GM12878 (cell line): ENCODE measurements around the gene PRUNE1. TPM values are rescaled to one million over a fixed set of nuclear protein-coding genes. Genes with fewer than 3 reads are reported as not detected.

Experiments
- ATAC-seq: fragments of 200-7000 bp; cut with Tn5 transposase; 3 replicates; pipeline ENCODE4 v1.9.1; 2020; ENCODE audit warnings: mild to moderate bottlenecking, moderate library complexity
- BruUV-seq: library from RNA; stranded (reverse); fragments of 400-500 nt; replicated peaks from 2 replicates; lab custom pipeline; 2021; lab: Mats Ljungman, UMichigan
- CTCF ChIA-PET: fragments of 300-600 bp; sonication (Branson Sonifier 250); formaldehyde crosslinking; extraction: SDS; loops from one replicate; lab custom pipeline; 2021; ENCODE audit warnings: inconsistent platforms; lab: Yijun Ruan, JAX
- POLR2A ChIA-PET: fragments of 350-600 bp; formaldehyde crosslinking; extraction: SDS; loops from one replicate; lab custom pipeline; 2021; ENCODE audit warnings: inconsistent platforms; lab: Charles Lee
- RAD21 ChIA-PET: fragments of 300-600 bp; sonication (Branson Sonifier 250); formaldehyde crosslinking; loops from one replicate; lab custom pipeline; 2023; ENCODE audit warnings: antibody characterized with exemption; ENCODE audit not compliant: unreplicated experiment; lab: Charles Lee
- SMC1A ChIA-PET: fragments of 300-600 bp; sonication (Branson Sonifier 250); formaldehyde crosslinking; loops from one replicate; lab custom pipeline; 2023; ENCODE audit not compliant: unreplicated experiment, uncharacterized antibody; lab: Charles Lee
- DNase-seq: peaks from one replicate; pipeline ENCODE4 v3.0.0-alpha.2; 2011; ENCODE audit warnings: low read depth, low spot score
- FAIRE-seq: peaks from 3 replicates; lab custom pipeline; 2011; peaks lifted over from hg19 to GRCh38; lab: Jason Lieb, UNC
- H2AFZ ChIP-seq: 2 replicates; pipeline ENCODE4 v1.6.0; 2011; ENCODE audit warnings: low read depth, low read length, control low read depth; ENCODE audit not compliant: control insufficient read depth
- H3K27ac ChIP-seq: 2 replicates; pipeline ENCODE4 v1.5.1; 2011; ENCODE audit warnings: control low read depth; ENCODE audit not compliant: control insufficient read depth, insufficient read depth
- H3K27me3 ChIP-seq, 2 experiments: replicated peaks in 1 of 2; 2 replicates each; pipeline versions ENCODE4 v1.6.0 to v1.6.1; 2011; ENCODE audit warnings: low read length in 1 of 2; ENCODE audit not compliant: control insufficient read depth in 2 of 2, insufficient read depth in 2 of 2
- H3K36me3 ChIP-seq, 2 experiments: 2 replicates each; pipeline ENCODE4 v1.5.1; 2011; ENCODE audit warnings: low read length in 1 of 2; ENCODE audit not compliant: control insufficient read depth in 2 of 2, insufficient read depth in 2 of 2
- H3K4me1 ChIP-seq: 2 replicates; pipeline ENCODE4 v1.6.1; 2011; ENCODE audit warnings: mild to moderate bottlenecking, low read length, moderate library complexity, mixed read lengths; ENCODE audit not compliant: control insufficient read depth, insufficient read depth
- H3K4me2 ChIP-seq: 2 replicates; pipeline ENCODE4 v1.6.0; 2011; ENCODE audit warnings: control low read depth; ENCODE audit not compliant: control insufficient read depth, insufficient read depth
- H3K4me3 ChIP-seq: fragments of 200-600 bp; sonication (generic); 2 replicates; pipeline ENCODE4 v1.5.1; 2016
- H3K79me2 ChIP-seq: 2 replicates; pipeline ENCODE4 v1.6.0; 2011; ENCODE audit warnings: low read length; ENCODE audit not compliant: control insufficient read depth, insufficient read depth
- H3K9ac ChIP-seq: 2 replicates; pipeline ENCODE4 v1.8.0; 2011; ENCODE audit warnings: low read length, control low read depth, mixed read lengths; ENCODE audit not compliant: control insufficient read depth, insufficient read depth
- H3K9me3 ChIP-seq: replicated peaks from 3 replicates; pipeline ENCODE4 v1.5.1; 2011; ENCODE audit warnings: mild to moderate bottlenecking, low read length; ENCODE audit not compliant: control insufficient read depth, insufficient read depth
- H4K20me1 ChIP-seq: 2 replicates; pipeline ENCODE4 v1.6.0; 2011; ENCODE audit not compliant: control insufficient read depth, insufficient read depth
- BCL11A ChIP-seq: IDR thresholded peaks from 2 replicates; pipeline ENCODE4 v1.6.1; 2011; ENCODE audit warnings: low read depth, low read length
- CHD1 ChIP-seq: IDR thresholded peaks from 2 replicates; pipeline ENCODE4 v1.6.1; 2012; ENCODE audit warnings: low read depth, low read length, improper control_type of control experiment
- MXI1 ChIP-seq: fragments of 150-350 bp; IDR thresholded peaks from 2 replicates; pipeline ENCODE4 v1.6.1; 2011; ENCODE audit warnings: low read depth, mild to moderate bottlenecking, inconsistent platforms, low read length, improper control_type of control experiment
- MYB ChIP-seq: fragments of 150-350 bp; IDR thresholded peaks from 2 replicates; pipeline ENCODE4 v1.6.1; 2014; ENCODE audit warnings: mild to moderate bottlenecking, low read depth, low read length, borderline replicate concordance
- MYC ChIP-seq: IDR thresholded peaks from 2 replicates; pipeline ENCODE4 v1.6.1; 2011; ENCODE audit warnings: mild to moderate bottlenecking, low read length, moderate library complexity, inconsistent platforms; ENCODE audit not compliant: insufficient read depth, insufficient replicate concordance, insufficient read length, severe bottlenecking
- PAX8 ChIP-seq: fragments of 450-650 bp; IDR thresholded peaks from 2 replicates; pipeline ENCODE4 v1.6.1; 2017; ENCODE audit warnings: mild to moderate bottlenecking, moderate library complexity
- SMC3 ChIP-seq: IDR thresholded peaks from 2 replicates; pipeline ENCODE4 v1.6.1; 2011; ENCODE audit warnings: low read length, improper control_type of control experiment, borderline replicate concordance
- STAT1 ChIP-seq: fragments of 450-650 bp; conservative IDR thresholded peaks from 2 replicates; pipeline ENCODE4 v1.6.1; 2014; ENCODE audit warnings: antibody characterized with exemption, mild to moderate bottlenecking
- TCF12 ChIP-seq: IDR thresholded peaks from 2 replicates; pipeline ENCODE4 v1.6.1; 2011; ENCODE audit warnings: low read depth, mild to moderate bottlenecking, low read length
- WGBS: methylation state at CpG from one replicate; pipeline ENCODE4 v1.1.6; 2016; ENCODE audit warnings: low lambda C conversion rate; ENCODE audit not compliant: insufficient replicate concordance, insufficient coverage; ENCODE audit errors: missing lambda C conversion rate; 5-methylcytosine and 5-hydroxymethylcytosine counted together
- in situ Hi-C: fragments of 300-500 bp; cut with MboI; formaldehyde crosslinking; loops from 9 replicates; pipeline ENCODE4 v1.14.3; 2018; ENCODE audit warnings: mixed read lengths
- intact Hi-C: fragments of 100-400 bp; cut with micrococcal nuclease; formaldehyde crosslinking; loops from one replicate; pipeline ENCODE4 v1.14.2; 2022; ENCODE audit not compliant: unreplicated experiment
- polyA plus RNA-seq, 11 experiments: library from polyadenylated mRNA; depleted of rRNA in 4 of 11; unstranded in 6 of 11; stranded (reverse) in 5 of 11; fragments of >200 nt; fragmentation: Nextera tagmentation in 4 of 11; fragmentation: Illumina TruSeq in 1 of 11; extraction: Ambion mirVana in 4 of 11; extraction: Trizol in 1 of 11; gene quantifications; 1 replicate in 1 of 11; 2 replicates in 10 of 11; pipeline versions ENCODE4 v1.2.1 to v1.2.3, GENCODE V29; 2011 to 2016; ENCODE audit warnings: inconsistent platforms in 2 of 11, missing spikeins in 2 of 11, low read depth in 1 of 11
- total RNA-seq, 4 experiments: library from RNA; depleted of rRNA in 3 of 4; stranded (reverse); fragments of >200 nt in 3 of 4; fragmentation: Illumina TruSeq in 1 of 4; extraction: Trizol in 1 of 4; gene quantifications; 2 replicates each; pipeline versions ENCODE4 v1.2.1 to v1.2.3, GENCODE V29; 2013 to 2021

Gene PRUNE1
- total and polyA plus RNA-seq, 10 of the 15 experiments (the other 5 are each of a cell fraction or from before 2014, with no cell fraction given) = 4.7 to 24.5 (median 12.4) TPM

GRCh38 chr1:151009674-151010345 lies 1.6 kb downstream of the PRUNE1 start:
- TF ChIP-seq TCF12 (no peak), CHD1 (no peak), MXI1 (no peak), BCL11A (no peak), SMC3 (no peak), STAT1 (no peak), MYC (no peak), PAX8 (no peak), MYB (no peak)
- Histone ChIP-seq H3K4me3 (peak overlapping the region; percentile 90; the same call in 1 of the 2 replicates), H3K79me2 (peaks cover 16% of the 10 kb centered on the region), H3K9ac (no peak overlapping the region), H3K4me2 (peak overlapping the region; percentile 99; the same call in 1 of the 2 replicates), H3K27ac (no peak overlapping the region), H3K27me3 (no peaks in the 10 kb centered on the region), H4K20me1 (no peaks in the 10 kb centered on the region), H3K36me3 (no peaks in the 10 kb centered on the region), H3K4me1 (peaks cover 7% of the 10 kb centered on the region), H3K9me3 (no peaks in the 10 kb centered on the region), H2AFZ (no peak overlapping the region)
- FAIRE-seq = no peak
- SMC1A ChIA-PET = interaction anchor here (0.6 to 1.0 kb wide), 2 partner anchors 48 to 90 kb away, joined by 3 read pairs; no protein-coding TSS in a partner anchor
- POLR2A ChIA-PET = interaction anchor here (0.5 to 1.7 kb wide), 4 partner anchors 15 to 166 kb away, joined by 3 to 6 read pairs (median 4); partner anchors contain the start of gene TMOD4
- in situ Hi-C loops (no loop called here), intact Hi-C loops (no loop called here)
- BruUV-seq = no TSS peak
- WGBS = 90% methylated on average over 8 of the region's 8 CpGs
- CTCF ChIA-PET = interaction anchor here (0.6 to 1.9 kb wide), 4 partner anchors 14 to 147 kb away, joined by 3 to 4 read pairs (median 4); partner anchors contain the start of gene TNFAIP8L2
- RAD21 ChIA-PET = interaction anchor here (0.9 kb wide), 1 partner anchor 90 kb away, joined by 3 read pairs; no protein-coding TSS in a partner anchor
- ATAC-seq = no peak
- DNase-seq = no peak
